ENCODE results near the gene SMKR1. TPM values are rescaled to one million over a fixed set of nuclear protein-coding genes. Genes with fewer than 3 reads are reported as not detected.
A peak's percentile ranks its signal among the peaks of the same experiment; 100 is the strongest.

The SMKR1 gene
- total RNA-seq, 1 donor from 2014 or later: not detected

DNA sequence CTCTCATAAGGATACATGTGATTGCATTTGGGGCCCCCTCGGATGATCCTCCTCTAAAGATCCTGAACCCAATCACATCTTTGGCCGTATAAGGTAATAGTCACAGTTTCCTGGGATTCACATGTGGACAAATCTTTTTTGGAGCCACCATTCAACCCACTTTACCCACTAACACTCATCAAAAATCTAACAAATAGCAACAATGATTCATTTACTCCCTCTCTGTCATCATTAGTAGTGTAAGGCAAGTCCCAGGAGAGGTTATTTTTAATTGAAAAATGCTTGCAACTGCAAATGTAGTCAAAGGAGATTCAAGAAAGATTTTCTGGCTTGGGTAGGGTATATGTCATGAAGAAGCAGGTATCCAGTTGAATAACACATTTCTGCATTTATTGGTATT is 9.9 kb upstream of the SMKR1 start:
- H3K4me1 ChIP-seq (ENCODE audit: insufficient read depth, low read length): peaks cover 28% of the 10 kb centered on the region

DNA sequence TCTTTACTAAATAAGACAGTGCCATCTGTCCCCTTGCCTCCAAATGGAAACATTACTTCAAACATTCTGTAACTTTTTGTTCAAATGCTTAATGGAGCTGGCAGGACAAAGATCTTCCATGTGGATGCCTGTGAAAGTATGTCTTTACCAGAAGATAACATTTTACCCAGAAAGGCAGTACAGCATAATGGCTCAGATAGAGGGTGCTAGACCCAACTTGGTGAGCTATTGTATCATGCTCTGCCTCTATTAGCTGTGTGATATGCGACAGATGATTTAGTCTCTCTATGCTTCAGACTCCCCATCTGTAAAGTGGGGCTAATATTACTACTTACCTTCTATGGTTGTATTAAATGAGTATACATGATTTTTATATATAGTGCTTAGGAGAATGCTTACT is 8.8 kb upstream of the SMKR1 start:
- Mint-ChIP-seq H3K9me3 (ENCODE audit: unreplicated experiment) (no peaks in the 10 kb centered on the region), H3K4me3 (ENCODE audit: unreplicated experiment) (no peak overlapping the region), H3K4me1 (ENCODE audit: low read depth, unreplicated experiment) (peaks cover 21% of the 10 kb centered on the region), H3K27ac (ENCODE audit: unreplicated experiment) (peak overlapping the region; percentile 53), H3K27me3 (ENCODE audit: low read depth, unreplicated experiment) (peaks cover 11% of the 10 kb centered on the region), H3K36me3 (ENCODE audit: low read depth, unreplicated experiment) (no peaks in the 10 kb centered on the region)
- Histone ChIP-seq H3K4me1 (ENCODE audit: insufficient read depth, low read length) (peaks cover 28% of the 10 kb centered on the region), H3K27ac (ENCODE audit: low read depth, low read length) (peak overlapping the region; percentile 75), H3K4me3 (ENCODE audit: insufficient read depth, low read depth, low read length) (no peak overlapping the region), H3K27me3 (ENCODE audit: insufficient read depth, low read length) (no peaks in the 10 kb centered on the region), H3K36me3 (ENCODE audit: insufficient read depth, low read length) (no peaks in the 10 kb centered on the region), H3K9ac (ENCODE audit: low read length) (peak overlapping the region; percentile 65), H3K9me3 (ENCODE audit: insufficient read depth, low read depth, low read length) (peaks cover 2% of the 10 kb centered on the region), H4K20me1 (ENCODE audit: insufficient read depth, low read length) (no peaks in the 10 kb centered on the region), H3K79me2 (ENCODE audit: insufficient read depth, low read length) (no peaks in the 10 kb centered on the region), H2AFZ (ENCODE audit: low read depth, low read length) (no peak overlapping the region), H3K4me2 (ENCODE audit: low read length) (peak overlapping the region; percentile 9)
- TF ChIP-seq, protein P1, sequence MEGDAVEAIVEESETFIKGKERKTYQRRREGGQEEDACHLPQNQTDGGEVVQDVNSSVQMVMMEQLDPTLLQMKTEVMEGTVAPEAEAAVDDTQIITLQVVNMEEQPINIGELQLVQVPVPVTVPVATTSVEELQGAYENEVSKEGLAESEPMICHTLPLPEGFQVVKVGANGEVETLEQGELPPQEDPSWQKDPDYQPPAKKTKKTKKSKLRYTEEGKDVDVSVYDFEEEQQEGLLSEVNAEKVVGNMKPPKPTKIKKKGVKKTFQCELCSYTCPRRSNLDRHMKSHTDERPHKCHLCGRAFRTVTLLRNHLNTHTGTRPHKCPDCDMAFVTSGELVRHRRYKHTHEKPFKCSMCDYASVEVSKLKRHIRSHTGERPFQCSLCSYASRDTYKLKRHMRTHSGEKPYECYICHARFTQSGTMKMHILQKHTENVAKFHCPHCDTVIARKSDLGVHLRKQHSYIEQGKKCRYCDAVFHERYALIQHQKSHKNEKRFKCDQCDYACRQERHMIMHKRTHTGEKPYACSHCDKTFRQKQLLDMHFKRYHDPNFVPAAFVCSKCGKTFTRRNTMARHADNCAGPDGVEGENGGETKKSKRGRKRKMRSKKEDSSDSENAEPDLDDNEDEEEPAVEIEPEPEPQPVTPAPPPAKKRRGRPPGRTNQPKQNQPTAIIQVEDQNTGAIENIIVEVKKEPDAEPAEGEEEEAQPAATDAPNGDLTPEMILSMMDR (IDR thresholded peaks at IDR 0.05; ENCODE audit: insufficient read depth, low read depth, low read length): peak; percentile 21
- TF ChIP-seq EZH2 (IDR thresholded peaks at IDR 0.05; ENCODE audit: insufficient read depth, low read length): no peak
- FAIRE-seq (no peak), DNase-seq (ENCODE audit: low read depth) (no peak)

More for the DNA sequence above, 9.9 kb upstream of the SMKR1 start:
- TF ChIP-seq, protein P1 (IDR thresholded peaks at IDR 0.05; ENCODE audit: insufficient read depth, low read depth, low read length): no peak
- no peak for TF ChIP-seq EZH2 (IDR thresholded peaks at IDR 0.05; ENCODE audit: insufficient read depth, low read length)
- Histone ChIP-seq H3K9ac (ENCODE audit: low read length) (no peak overlapping the region), H3K4me2 (ENCODE audit: low read length) (no peak overlapping the region), H3K4me3 (ENCODE audit: insufficient read depth, low read depth, low read length) (no peak overlapping the region), H4K20me1 (ENCODE audit: insufficient read depth, low read length) (no peaks in the 10 kb centered on the region), H3K79me2 (ENCODE audit: insufficient read depth, low read length) (no peaks in the 10 kb centered on the region), H3K36me3 (ENCODE audit: insufficient read depth, low read length) (no peaks in the 10 kb centered on the region), H3K27ac (ENCODE audit: low read depth, low read length) (no peak overlapping the region), H3K9me3 (ENCODE audit: insufficient read depth, low read depth, low read length) (peaks cover 2% of the 10 kb centered on the region), H3K27me3 (ENCODE audit: insufficient read depth, low read length) (no peaks in the 10 kb centered on the region), H2AFZ (ENCODE audit: low read depth, low read length) (no peak overlapping the region)
- H3K27me3 Mint-ChIP-seq (ENCODE audit: low read depth, unreplicated experiment): peaks cover 4% of the 10 kb centered on the region
- no peak overlapping the region for H3K27ac Mint-ChIP-seq (ENCODE audit: unreplicated experiment)
- no peak for DNase-seq (ENCODE audit: low read depth)
- FAIRE-seq: no peak
- peaks cover 21% of the 10 kb centered on the region for H3K4me1 Mint-ChIP-seq (ENCODE audit: low read depth, unreplicated experiment)
- no peaks in the 10 kb centered on the region for H3K36me3 Mint-ChIP-seq (ENCODE audit: low read depth, unreplicated experiment)
- no peak overlapping the region for H3K4me3 Mint-ChIP-seq (ENCODE audit: unreplicated experiment)
- no peaks in the 10 kb centered on the region for H3K9me3 Mint-ChIP-seq (ENCODE audit: unreplicated experiment)

DNA sequence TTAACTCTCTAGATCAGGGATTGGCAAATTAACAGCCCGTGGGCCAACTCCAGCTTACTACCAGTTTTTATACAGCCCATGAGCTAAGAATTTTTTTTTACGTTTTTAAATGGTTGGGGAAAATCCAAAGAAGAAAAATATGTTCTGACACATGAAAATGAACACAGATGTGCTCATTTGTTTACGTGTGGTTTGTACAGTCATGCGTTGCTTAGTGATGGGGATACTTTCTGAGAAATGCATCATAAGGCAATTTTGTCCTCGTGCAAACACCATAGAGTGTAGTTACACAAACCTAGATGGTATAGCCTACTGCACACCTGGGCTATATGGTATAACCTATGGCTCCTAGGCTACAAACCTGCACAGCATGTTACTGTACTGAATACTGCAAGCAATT is 8.3 kb upstream of the SMKR1 start:
- Mint-ChIP-seq H3K4me1 (ENCODE audit: low read depth, unreplicated experiment) (peaks cover 19% of the 10 kb centered on the region), H3K9me3 (ENCODE audit: unreplicated experiment) (no peaks in the 10 kb centered on the region), H3K27me3 (ENCODE audit: low read depth, unreplicated experiment) (peaks cover 11% of the 10 kb centered on the region), H3K36me3 (ENCODE audit: low read depth, unreplicated experiment) (no peaks in the 10 kb centered on the region), H3K27ac (ENCODE audit: unreplicated experiment) (no peak overlapping the region), H3K4me3 (ENCODE audit: unreplicated experiment) (no peak overlapping the region)
- H2AFZ ChIP-seq (ENCODE audit: low read depth, low read length): no peak overlapping the region
- peak overlapping the region; percentile 65 for H3K9ac ChIP-seq (ENCODE audit: low read length)
- H3K27me3 ChIP-seq (ENCODE audit: insufficient read depth, low read length): no peaks in the 10 kb centered on the region
- DNase-seq (ENCODE audit: low read depth) (peak; percentile 86), FAIRE-seq (no peak)
- peak overlapping the region; percentile 9 for H3K4me2 ChIP-seq (ENCODE audit: low read length)
- TF ChIP-seq EZH2 (IDR thresholded peaks at IDR 0.05; ENCODE audit: insufficient read depth, low read length): no peak
- TF ChIP-seq, protein P1 (IDR thresholded peaks at IDR 0.05; ENCODE audit: insufficient read depth, low read depth, low read length): no peak
- no peak overlapping the region for H3K4me3 ChIP-seq (ENCODE audit: insufficient read depth, low read depth, low read length)
- H3K4me1 ChIP-seq (ENCODE audit: insufficient read depth, low read length): peaks cover 24% of the 10 kb centered on the region
- peak overlapping the region; percentile 75 for H3K27ac ChIP-seq (ENCODE audit: low read depth, low read length)
- H3K9me3 ChIP-seq (ENCODE audit: insufficient read depth, low read depth, low read length): peaks cover 2% of the 10 kb centered on the region
- no peaks in the 10 kb centered on the region for H4K20me1 ChIP-seq (ENCODE audit: insufficient read depth, low read length)
- no peaks in the 10 kb centered on the region for H3K36me3 ChIP-seq (ENCODE audit: insufficient read depth, low read length)
- no peaks in the 10 kb centered on the region for H3K79me2 ChIP-seq (ENCODE audit: insufficient read depth, low read length)
